ENCODE measurements around the gene SYT1. TPM values are rescaled to one million over a fixed set of nuclear protein-coding genes. Genes with fewer than 3 reads are reported as not detected.

The SYT1 gene
- total and polyA plus RNA-seq, 2 experiments from 2014 or later, result 48.7 to 51.7 TPM

DNA sequence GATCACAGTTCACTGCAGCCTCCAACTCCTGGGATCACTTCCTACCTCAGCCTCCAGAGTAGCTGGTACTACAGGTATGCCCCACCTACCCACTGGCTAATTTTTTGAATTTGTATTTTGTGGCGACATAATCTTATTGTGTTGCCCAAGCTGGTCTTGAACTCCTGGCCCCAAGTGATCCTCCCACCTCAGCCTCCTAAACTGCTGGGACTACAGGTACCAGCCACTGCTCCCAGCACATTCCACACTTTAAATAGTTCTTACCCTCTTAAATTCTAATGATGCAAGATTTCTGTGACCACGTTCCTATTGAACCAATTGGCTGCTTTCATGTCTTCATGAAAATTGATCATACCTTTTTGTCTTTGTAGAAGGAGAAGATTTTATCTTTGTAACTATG lies 96.6 kb downstream of the SYT1 start:
- Histone ChIP-seq H3K9me2 (ENCODE audit: insufficient read depth) (no peaks in the 10 kb centered on the region), H3K4me1 (ENCODE audit: insufficient read depth) (no peaks in the 10 kb centered on the region), H3K79me2 (replicated peaks; ENCODE audit: insufficient read depth) (peaks cover 4% of the 10 kb centered on the region; the same call in 1 of the 2 replicates), H2AFZ (no peak overlapping the region), H3K27ac (ENCODE audit: low read depth) (no peak overlapping the region), H3K27me3 (ENCODE audit: insufficient read depth) (no peaks in the 10 kb centered on the region), H3K4me2 (no peak overlapping the region), H3F3A (replicated peaks; ENCODE audit: low read depth) (no peaks in the 10 kb centered on the region), H4K20me1 (replicated peaks; ENCODE audit: insufficient read depth) (peaks cover 17% of the 10 kb centered on the region; the same call in 1 of the 2 replicates), H3K4me3 (no peak overlapping the region), H3K36me3 (ENCODE audit: insufficient read depth) (no peaks in the 10 kb centered on the region)
- peaks cover 5% of the 10 kb centered on the region; the same call in 1 of the 3 replicates for H3K36me3 Mint-ChIP-seq (ENCODE audit: low read depth)
- no peak for DNase-seq (ENCODE audit: low spot score)
- H3K27me3 Mint-ChIP-seq (ENCODE audit: insufficient read depth, low read depth, poor library complexity), result no peaks in the 10 kb centered on the region
- no peaks in the 10 kb centered on the region for H3K9me3 Mint-ChIP-seq
- TF ChIP-seq EZH2 (IDR thresholded peaks at IDR 0.05; ENCODE audit: low read depth, unreplicated experiment) (no peak), EZH2phosphoT487 (IDR thresholded peaks at IDR 0.05; ENCODE audit: unreplicated experiment) (no peak), JUNB (IDR thresholded peaks at IDR 0.05; ENCODE audit: unreplicated experiment) (no peak), NANOG (IDR thresholded peaks at IDR 0.05; ENCODE audit: borderline replicate concordance) (no peak), POLR2AphosphoS5 (IDR thresholded peaks at IDR 0.05; ENCODE audit: low read depth) (no peak), ZNF331 (CRISPR knock-in tag; IDR thresholded peaks at IDR 0.05; ENCODE audit: low read depth) (no peak), STAT1 (IDR thresholded peaks at IDR 0.05; ENCODE audit: unreplicated experiment) (no peak), ZNF114 (CRISPR knock-in tag; IDR thresholded peaks at IDR 0.05) (no peak), CREB1 (CRISPR knock-in tag; IDR thresholded peaks at IDR 0.05; ENCODE audit: low read depth) (no peak)
- TF ChIP-seq, protein P1, sequence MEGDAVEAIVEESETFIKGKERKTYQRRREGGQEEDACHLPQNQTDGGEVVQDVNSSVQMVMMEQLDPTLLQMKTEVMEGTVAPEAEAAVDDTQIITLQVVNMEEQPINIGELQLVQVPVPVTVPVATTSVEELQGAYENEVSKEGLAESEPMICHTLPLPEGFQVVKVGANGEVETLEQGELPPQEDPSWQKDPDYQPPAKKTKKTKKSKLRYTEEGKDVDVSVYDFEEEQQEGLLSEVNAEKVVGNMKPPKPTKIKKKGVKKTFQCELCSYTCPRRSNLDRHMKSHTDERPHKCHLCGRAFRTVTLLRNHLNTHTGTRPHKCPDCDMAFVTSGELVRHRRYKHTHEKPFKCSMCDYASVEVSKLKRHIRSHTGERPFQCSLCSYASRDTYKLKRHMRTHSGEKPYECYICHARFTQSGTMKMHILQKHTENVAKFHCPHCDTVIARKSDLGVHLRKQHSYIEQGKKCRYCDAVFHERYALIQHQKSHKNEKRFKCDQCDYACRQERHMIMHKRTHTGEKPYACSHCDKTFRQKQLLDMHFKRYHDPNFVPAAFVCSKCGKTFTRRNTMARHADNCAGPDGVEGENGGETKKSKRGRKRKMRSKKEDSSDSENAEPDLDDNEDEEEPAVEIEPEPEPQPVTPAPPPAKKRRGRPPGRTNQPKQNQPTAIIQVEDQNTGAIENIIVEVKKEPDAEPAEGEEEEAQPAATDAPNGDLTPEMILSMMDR (conservative IDR thresholded peaks at IDR 0.05; ENCODE audit: low read depth in 2 of 2), result no peak
- TF ChIP-seq, protein P2, sequence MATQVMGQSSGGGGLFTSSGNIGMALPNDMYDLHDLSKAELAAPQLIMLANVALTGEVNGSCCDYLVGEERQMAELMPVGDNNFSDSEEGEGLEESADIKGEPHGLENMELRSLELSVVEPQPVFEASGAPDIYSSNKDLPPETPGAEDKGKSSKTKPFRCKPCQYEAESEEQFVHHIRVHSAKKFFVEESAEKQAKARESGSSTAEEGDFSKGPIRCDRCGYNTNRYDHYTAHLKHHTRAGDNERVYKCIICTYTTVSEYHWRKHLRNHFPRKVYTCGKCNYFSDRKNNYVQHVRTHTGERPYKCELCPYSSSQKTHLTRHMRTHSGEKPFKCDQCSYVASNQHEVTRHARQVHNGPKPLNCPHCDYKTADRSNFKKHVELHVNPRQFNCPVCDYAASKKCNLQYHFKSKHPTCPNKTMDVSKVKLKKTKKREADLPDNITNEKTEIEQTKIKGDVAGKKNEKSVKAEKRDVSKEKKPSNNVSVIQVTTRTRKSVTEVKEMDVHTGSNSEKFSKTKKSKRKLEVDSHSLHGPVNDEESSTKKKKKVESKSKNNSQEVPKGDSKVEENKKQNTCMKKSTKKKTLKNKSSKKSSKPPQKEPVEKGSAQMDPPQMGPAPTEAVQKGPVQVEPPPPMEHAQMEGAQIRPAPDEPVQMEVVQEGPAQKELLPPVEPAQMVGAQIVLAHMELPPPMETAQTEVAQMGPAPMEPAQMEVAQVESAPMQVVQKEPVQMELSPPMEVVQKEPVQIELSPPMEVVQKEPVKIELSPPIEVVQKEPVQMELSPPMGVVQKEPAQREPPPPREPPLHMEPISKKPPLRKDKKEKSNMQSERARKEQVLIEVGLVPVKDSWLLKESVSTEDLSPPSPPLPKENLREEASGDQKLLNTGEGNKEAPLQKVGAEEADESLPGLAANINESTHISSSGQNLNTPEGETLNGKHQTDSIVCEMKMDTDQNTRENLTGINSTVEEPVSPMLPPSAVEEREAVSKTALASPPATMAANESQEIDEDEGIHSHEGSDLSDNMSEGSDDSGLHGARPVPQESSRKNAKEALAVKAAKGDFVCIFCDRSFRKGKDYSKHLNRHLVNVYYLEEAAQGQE (IDR thresholded peaks at IDR 0.05; ENCODE audit: unreplicated experiment), result no peak
- TF ChIP-seq, protein P3, sequence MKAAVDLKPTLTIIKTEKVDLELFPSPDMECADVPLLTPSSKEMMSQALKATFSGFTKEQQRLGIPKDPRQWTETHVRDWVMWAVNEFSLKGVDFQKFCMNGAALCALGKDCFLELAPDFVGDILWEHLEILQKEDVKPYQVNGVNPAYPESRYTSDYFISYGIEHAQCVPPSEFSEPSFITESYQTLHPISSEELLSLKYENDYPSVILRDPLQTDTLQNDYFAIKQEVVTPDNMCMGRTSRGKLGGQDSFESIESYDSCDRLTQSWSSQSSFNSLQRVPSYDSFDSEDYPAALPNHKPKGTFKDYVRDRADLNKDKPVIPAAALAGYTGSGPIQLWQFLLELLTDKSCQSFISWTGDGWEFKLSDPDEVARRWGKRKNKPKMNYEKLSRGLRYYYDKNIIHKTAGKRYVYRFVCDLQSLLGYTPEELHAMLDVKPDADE (IDR thresholded peaks at IDR 0.05), result no peak
- TF ChIP-seq, protein P4, sequence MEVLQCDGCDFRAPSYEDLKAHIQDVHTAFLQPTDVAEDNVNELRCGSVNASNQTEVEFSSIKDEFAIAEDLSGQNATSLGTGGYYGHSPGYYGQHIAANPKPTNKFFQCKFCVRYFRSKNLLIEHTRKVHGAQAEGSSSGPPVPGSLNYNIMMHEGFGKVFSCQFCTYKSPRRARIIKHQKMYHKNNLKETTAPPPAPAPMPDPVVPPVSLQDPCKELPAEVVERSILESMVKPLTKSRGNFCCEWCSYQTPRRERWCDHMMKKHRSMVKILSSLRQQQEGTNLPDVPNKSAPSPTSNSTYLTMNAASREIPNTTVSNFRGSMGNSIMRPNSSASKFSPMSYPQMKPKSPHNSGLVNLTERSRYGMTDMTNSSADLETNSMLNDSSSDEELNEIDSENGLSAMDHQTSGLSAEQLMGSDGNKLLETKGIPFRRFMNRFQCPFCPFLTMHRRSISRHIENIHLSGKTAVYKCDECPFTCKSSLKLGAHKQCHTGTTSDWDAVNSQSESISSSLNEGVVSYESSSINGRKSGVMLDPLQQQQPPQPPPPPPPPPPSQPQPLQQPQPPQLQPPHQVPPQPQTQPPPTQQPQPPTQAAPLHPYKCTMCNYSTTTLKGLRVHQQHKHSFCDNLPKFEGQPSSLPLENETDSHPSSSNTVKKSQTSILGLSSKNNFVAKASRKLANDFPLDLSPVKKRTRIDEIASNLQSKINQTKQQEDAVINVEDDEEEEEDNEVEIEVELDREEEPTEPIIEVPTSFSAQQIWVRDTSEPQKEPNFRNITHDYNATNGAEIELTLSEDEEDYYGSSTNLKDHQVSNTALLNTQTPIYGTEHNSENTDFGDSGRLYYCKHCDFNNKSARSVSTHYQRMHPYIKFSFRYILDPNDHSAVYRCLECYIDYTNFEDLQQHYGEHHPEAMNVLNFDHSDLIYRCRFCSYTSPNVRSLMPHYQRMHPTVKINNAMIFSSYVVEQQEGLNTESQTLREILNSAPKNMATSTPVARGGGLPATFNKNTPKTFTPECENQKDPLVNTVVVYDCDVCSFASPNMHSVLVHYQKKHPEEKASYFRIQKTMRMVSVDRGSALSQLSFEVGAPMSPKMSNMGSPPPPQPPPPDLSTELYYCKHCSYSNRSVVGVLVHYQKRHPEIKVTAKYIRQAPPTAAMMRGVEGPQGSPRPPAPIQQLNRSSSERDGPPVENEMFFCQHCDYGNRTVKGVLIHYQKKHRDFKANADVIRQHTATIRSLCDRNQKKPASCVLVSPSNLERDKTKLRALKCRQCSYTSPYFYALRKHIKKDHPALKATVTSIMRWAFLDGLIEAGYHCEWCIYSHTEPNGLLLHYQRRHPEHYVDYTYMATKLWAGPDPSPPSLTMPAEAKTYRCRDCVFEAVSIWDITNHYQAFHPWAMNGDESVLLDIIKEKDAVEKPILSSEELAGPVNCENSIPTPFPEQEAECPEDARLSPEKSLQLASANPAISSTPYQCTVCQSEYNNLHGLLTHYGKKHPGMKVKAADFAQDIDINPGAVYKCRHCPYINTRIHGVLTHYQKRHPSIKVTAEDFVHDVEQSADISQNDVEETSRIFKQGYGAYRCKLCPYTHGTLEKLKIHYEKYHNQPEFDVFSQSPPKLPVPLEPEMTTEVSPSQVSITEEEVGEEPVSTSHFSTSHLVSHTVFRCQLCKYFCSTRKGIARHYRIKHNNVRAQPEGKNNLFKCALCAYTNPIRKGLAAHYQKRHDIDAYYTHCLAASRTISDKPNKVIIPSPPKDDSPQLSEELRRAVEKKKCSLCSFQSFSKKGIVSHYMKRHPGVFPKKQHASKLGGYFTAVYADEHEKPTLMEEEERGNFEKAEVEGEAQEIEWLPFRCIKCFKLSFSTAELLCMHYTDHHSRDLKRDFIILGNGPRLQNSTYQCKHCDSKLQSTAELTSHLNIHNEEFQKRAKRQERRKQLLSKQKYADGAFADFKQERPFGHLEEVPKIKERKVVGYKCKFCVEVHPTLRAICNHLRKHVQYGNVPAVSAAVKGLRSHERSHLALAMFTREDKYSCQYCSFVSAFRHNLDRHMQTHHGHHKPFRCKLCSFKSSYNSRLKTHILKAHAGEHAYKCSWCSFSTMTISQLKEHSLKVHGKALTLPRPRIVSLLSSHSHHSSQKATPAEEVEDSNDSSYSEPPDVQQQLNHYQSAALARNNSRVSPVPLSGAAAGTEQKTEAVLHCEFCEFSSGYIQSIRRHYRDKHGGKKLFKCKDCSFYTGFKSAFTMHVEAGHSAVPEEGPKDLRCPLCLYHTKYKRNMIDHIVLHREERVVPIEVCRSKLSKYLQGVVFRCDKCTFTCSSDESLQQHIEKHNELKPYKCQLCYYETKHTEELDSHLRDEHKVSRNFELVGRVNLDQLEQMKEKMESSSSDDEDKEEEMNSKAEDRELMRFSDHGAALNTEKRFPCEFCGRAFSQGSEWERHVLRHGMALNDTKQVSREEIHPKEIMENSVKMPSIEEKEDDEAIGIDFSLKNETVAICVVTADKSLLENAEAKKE (CRISPR knock-in tag; IDR thresholded peaks at IDR 0.05), result no peak
- ATAC-seq, result no peak
- no peak overlapping the region for H3K4me3 Mint-ChIP-seq
- H3K4me1 Mint-ChIP-seq, result no peaks in the 10 kb centered on the region
- no peak overlapping the region for H3K27ac Mint-ChIP-seq
